Natural killer cell (primary cell): ENCODE results near the gene NCS1. TPM values are rescaled to one million over a fixed set of nuclear protein-coding genes. Genes with fewer than 3 reads are reported as not detected.

Source experiments
- ATAC-seq, 3 donors: fragments of 150-1000 bp in 2 of 3; fragments of 200-7000 bp in 1 of 3; cut with Tn5 transposase; 1 replicate in 1 of 3; 2 replicates in 2 of 3; pipeline ENCODE4 v1.10.0; 2021; ENCODE audit warnings: mild to moderate bottlenecking in 2 of 3, moderate library complexity in 2 of 3
- DNase-seq, 2 donors: peaks; one replicate each; pipeline versions ENCODE4 v3.0.0 to v3.0.0-alpha.2; 2013 to 2021; ENCODE audit warnings: mixed read lengths in 1 of 2
- H3K27ac ChIP-seq: one replicate; pipeline ENCODE4 v1.5.1; 2013; ENCODE audit warnings: mild to moderate bottlenecking, low read length
- H3K27me3 ChIP-seq: one replicate; pipeline ENCODE4 v1.6.1; 2013; ENCODE audit warnings: low read length; ENCODE audit not compliant: control insufficient read depth, insufficient read depth
- H3K36me3 ChIP-seq: one replicate; pipeline ENCODE4 v1.6.1; 2013; ENCODE audit warnings: low read length; ENCODE audit not compliant: control insufficient read depth, insufficient read depth
- H3K4me1 ChIP-seq: one replicate; pipeline ENCODE4 v1.6.1; 2013; ENCODE audit warnings: low read length; ENCODE audit not compliant: control insufficient read depth, insufficient read depth
- H3K4me3 ChIP-seq: one replicate; pipeline ENCODE4 v1.5.1; 2013; ENCODE audit warnings: low read length
- H3K9me3 ChIP-seq: one replicate; pipeline ENCODE4 v1.6.1; 2013; ENCODE audit warnings: low read length; ENCODE audit not compliant: control insufficient read depth, insufficient read depth
- H3K27ac Mint-ChIP-seq, 2 donors: one replicate each; pipeline ENCODE4 v1.8.0; 2022; ENCODE audit warnings: mild to moderate bottlenecking in 2 of 2, mixed read lengths in 2 of 2, moderate library complexity in 1 of 2
- H3K27me3 Mint-ChIP-seq, 2 donors: one replicate each; pipeline ENCODE4 v1.8.0; 2022; ENCODE audit warnings: low read depth in 2 of 2, mixed read lengths in 2 of 2
- H3K36me3 Mint-ChIP-seq: one replicate; pipeline ENCODE4 v1.8.0; 2022; ENCODE audit warnings: mixed read lengths
- H3K4me1 Mint-ChIP-seq, 2 donors: one replicate each; pipeline ENCODE4 v1.8.0; 2022; ENCODE audit warnings: mixed read lengths in 2 of 2
- H3K4me3 Mint-ChIP-seq: one replicate; pipeline ENCODE4 v1.8.0; 2022; ENCODE audit warnings: mild to moderate bottlenecking, moderate library complexity, mixed read lengths
- H3K9me3 Mint-ChIP-seq, 2 donors: one replicate each; pipeline ENCODE4 v1.8.0; 2022; ENCODE audit warnings: mixed read lengths in 2 of 2
- WGBS: methylation state at CpG from one replicate; pipeline ENCODE4 v1.1.7; 2013; ENCODE audit warnings: missing lambda C conversion rate; ENCODE audit not compliant: insufficient coverage; 5-methylcytosine and 5-hydroxymethylcytosine counted together
- intact Hi-C: fragments of 100-400 bp; cut with micrococcal nuclease; formaldehyde crosslinking; loops from one replicate; pipeline ENCODE4 v1.14.2; 2022
- total RNA-seq, 4 donors: library from RNA; stranded (reverse); fragments of 120-200 nt in 1 of 4; gene quantifications; one replicate each; pipeline versions ENCODE4 v1.2.3 to v1.2.4, GENCODE V29; 2013 to 2022
- TF ChIP-seq, protein P1 (sequence below): fragments of 200-600 bp; IDR thresholded peaks from one replicate; pipeline ENCODE4 v1.8.0; 2022; ENCODE audit warnings: antibody characterized with exemption

Gene NCS1
- total RNA-seq, 3 donors from 2014 or later (not counting 1 experiment from before 2014, with no cell fraction given), result 1.4 to 2.4 (median 1.5) TPM

DNA sequence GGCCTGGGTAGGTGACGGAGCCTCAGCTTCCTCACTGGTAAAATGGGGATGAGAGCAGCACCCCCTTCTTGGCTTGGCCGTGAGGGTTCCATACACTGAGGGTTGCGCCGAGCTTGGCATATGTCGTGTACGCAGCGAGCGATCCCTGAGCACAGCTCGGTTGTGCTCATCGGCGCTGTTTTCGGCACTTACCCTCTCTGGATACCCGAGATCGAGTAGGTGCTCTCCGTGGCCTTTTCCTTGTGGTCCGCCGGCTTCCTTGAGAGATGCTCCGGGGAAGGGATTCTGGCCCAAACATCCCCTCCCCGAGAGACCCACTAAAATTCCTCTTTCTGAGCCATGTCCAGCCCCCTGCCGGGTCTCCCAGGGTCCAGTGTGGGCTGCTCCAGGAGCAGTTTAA lies 53.4 kb downstream of the NCS1 start:
- TF ChIP-seq, protein P1, sequence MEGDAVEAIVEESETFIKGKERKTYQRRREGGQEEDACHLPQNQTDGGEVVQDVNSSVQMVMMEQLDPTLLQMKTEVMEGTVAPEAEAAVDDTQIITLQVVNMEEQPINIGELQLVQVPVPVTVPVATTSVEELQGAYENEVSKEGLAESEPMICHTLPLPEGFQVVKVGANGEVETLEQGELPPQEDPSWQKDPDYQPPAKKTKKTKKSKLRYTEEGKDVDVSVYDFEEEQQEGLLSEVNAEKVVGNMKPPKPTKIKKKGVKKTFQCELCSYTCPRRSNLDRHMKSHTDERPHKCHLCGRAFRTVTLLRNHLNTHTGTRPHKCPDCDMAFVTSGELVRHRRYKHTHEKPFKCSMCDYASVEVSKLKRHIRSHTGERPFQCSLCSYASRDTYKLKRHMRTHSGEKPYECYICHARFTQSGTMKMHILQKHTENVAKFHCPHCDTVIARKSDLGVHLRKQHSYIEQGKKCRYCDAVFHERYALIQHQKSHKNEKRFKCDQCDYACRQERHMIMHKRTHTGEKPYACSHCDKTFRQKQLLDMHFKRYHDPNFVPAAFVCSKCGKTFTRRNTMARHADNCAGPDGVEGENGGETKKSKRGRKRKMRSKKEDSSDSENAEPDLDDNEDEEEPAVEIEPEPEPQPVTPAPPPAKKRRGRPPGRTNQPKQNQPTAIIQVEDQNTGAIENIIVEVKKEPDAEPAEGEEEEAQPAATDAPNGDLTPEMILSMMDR, result no peak
- Mint-ChIP-seq H3K27me3 (no peaks in the 10 kb centered on the region), H3K4me1 (no peaks in the 10 kb centered on the region), H3K9me3 (no peaks in the 10 kb centered on the region), H3K4me3 (no peak overlapping the region), H3K36me3 (no peaks in the 10 kb centered on the region), H3K27ac (no peak overlapping the region)
- intact Hi-C loops, result no loop called here
- H3K27ac ChIP-seq, result no peak overlapping the region
- no peaks in the 10 kb centered on the region for H3K36me3 ChIP-seq
- DNase-seq, result no peak
- H3K4me1 ChIP-seq, result no peaks in the 10 kb centered on the region
- H3K27me3 ChIP-seq, result no peaks in the 10 kb centered on the region
- peaks cover 8% of the 10 kb centered on the region for H3K9me3 ChIP-seq
- peak in 1 of 3 donors; percentile 12 for ATAC-seq
- H3K4me3 ChIP-seq, result no peak overlapping the region
- WGBS, result 95% methylated on average over 20 of the region's 20 CpGs

GRCh38 chr9:130226112-130226511 lies 53.9 kb downstream of the NCS1 start:
- WGBS, result 95% methylated on average over 12 of the region's 12 CpGs

DNA sequence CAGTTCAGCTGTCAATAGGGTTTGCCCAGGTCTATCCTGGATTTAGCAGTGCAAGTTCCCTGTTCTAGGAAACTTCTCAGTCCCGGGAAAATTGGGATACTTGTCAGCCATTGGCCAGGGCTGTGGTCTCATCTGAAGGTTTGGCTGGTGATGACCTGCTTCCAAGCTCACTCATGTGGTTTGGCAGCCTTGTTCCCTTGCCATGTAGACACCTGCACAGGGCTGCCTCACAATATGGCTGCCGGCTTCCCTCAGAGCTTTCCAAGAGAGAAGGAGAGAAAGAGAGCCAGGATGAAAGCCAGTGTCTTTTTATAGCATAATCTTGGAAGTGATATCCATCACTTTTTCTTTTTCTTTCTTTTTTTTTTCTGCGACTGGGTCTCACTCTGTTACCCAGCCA lies 55.6 kb downstream of the NCS1 start:
- TF ChIP-seq, protein P1, result no peak
- no peaks in the 10 kb centered on the region for H3K27me3 ChIP-seq
- H3K4me3 ChIP-seq, result no peak overlapping the region
- H3K27ac ChIP-seq, result no peak overlapping the region
- Mint-ChIP-seq H3K9me3 (no peaks in the 10 kb centered on the region), H3K27ac (no peak overlapping the region), H3K27me3 (no peaks in the 10 kb centered on the region), H3K36me3 (no peaks in the 10 kb centered on the region), H3K4me3 (no peak overlapping the region), H3K4me1 (no peaks in the 10 kb centered on the region)
- H3K9me3 ChIP-seq, result peaks cover 8% of the 10 kb centered on the region
- no peaks in the 10 kb centered on the region for H3K36me3 ChIP-seq
- no peaks in the 10 kb centered on the region for H3K4me1 ChIP-seq
- WGBS, result 79% methylated on average over 3 of the region's 3 CpGs
- DNase-seq, result no peak
- intact Hi-C loops, result no loop called here
- no peak for ATAC-seq

More at GRCh38 chr9:130226112-130226511, 53.9 kb downstream of the NCS1 start:
- H3K36me3 ChIP-seq, result no peaks in the 10 kb centered on the region
- no peaks in the 10 kb centered on the region for H3K27me3 Mint-ChIP-seq
- no peak overlapping the region for H3K4me3 Mint-ChIP-seq
- no peak overlapping the region for H3K27ac Mint-ChIP-seq
- no peaks in the 10 kb centered on the region for H3K36me3 Mint-ChIP-seq
- H3K9me3 Mint-ChIP-seq, result no peaks in the 10 kb centered on the region
- intact Hi-C loops, result no loop called here
- peaks cover 8% of the 10 kb centered on the region for H3K9me3 ChIP-seq
- H3K27ac ChIP-seq, result no peak overlapping the region
- TF ChIP-seq, protein P1, result no peak
- H3K27me3 ChIP-seq, result no peaks in the 10 kb centered on the region
- no peak overlapping the region for H3K4me3 ChIP-seq
- no peaks in the 10 kb centered on the region for H3K4me1 ChIP-seq
- no peaks in the 10 kb centered on the region for H3K4me1 Mint-ChIP-seq
- ATAC-seq (no peak), DNase-seq (no peak)

DNA sequence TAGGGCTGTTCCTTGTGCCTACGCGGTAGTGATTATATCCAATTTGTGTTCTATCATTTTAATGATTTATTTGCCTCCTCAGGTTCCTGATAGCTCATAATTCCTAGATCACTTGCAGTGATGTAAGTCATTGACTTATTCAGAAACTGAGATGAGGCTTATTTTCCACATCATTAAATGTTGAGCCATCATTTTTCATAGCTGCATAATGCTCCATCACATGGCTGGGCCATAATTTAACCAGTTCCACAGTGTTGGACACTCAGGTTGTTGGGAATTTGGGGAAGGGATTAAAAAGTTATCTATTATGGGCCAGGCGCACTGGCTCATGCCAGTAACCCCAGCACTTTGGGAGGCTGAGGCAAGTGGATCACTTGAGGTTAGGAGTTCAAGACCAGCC lies 57.6 kb downstream of the NCS1 start:
- intact Hi-C loops, result loop anchor here (10.0 kb wide), 1 partner anchor 55 kb away; the partner anchor contains the start of gene NCS1
- Histone ChIP-seq H3K4me1 (no peaks in the 10 kb centered on the region), H3K27me3 (no peaks in the 10 kb centered on the region), H3K27ac (no peak overlapping the region), H3K9me3 (peaks cover 8% of the 10 kb centered on the region), H3K36me3 (no peaks in the 10 kb centered on the region), H3K4me3 (no peak overlapping the region)
- Mint-ChIP-seq H3K36me3 (no peaks in the 10 kb centered on the region), H3K27me3 (no peaks in the 10 kb centered on the region), H3K9me3 (no peaks in the 10 kb centered on the region), H3K27ac (no peak overlapping the region), H3K4me1 (no peaks in the 10 kb centered on the region), H3K4me3 (no peak overlapping the region)
- no peak for DNase-seq
- WGBS, result 97% methylated on average over 3 of the region's 3 CpGs
- ATAC-seq, result no peak
- TF ChIP-seq, protein P1, result no peak
